HG03469 (cell line): ENCODE measurements around the gene MGAT5.

Source experiments
- ATAC-seq: cut with Tn5 transposase; IDR thresholded peaks from one replicate; pipeline ENCODE4 v1.9.1; 2021; ENCODE audit warnings: mild to moderate bottlenecking, moderate library complexity, moderate number of reproducible peaks; ENCODE audit not compliant: unreplicated experiment

MGAT5 gene

DNA sequence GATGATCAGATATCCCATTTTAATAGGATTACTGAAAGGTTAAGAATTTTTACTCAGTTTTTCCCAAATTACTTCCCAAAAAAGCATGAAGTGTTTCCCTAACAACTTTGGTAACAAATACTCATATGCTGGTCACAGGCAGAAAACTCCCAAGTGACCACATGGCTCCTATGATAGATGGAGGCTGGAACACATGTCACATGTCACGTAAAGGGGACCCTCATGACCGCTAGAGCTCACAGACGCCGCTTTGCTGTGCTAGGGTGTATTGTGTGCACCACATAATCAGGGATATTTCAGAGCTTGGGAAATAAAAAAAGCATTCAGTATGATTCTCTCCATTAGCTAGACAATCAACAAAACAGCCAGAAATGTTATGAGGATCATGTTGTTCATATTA is 236.7 kb downstream of the MGAT5 start:
- no peak for ATAC-seq

DNA sequence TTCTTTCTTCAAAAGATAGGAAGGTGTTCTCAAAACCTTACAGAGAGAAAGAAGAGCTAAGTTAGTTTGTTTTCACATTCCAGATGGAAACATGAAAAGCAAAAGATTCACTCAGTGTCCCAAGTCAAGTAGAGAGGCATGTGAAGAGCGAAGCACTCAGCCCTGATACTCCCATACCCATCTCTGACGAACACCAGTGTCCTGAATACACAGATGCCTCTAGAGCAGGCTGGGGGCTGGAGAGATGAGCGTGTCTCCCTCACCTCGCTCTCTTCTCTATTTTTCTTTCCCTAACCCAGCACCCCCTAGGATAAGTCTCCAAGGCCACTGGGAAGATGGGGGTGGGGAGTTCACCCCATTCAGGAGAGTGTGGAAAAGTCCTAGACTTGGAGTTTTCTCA is 237.2 kb downstream of the MGAT5 start:
- no peak for ATAC-seq

DNA sequence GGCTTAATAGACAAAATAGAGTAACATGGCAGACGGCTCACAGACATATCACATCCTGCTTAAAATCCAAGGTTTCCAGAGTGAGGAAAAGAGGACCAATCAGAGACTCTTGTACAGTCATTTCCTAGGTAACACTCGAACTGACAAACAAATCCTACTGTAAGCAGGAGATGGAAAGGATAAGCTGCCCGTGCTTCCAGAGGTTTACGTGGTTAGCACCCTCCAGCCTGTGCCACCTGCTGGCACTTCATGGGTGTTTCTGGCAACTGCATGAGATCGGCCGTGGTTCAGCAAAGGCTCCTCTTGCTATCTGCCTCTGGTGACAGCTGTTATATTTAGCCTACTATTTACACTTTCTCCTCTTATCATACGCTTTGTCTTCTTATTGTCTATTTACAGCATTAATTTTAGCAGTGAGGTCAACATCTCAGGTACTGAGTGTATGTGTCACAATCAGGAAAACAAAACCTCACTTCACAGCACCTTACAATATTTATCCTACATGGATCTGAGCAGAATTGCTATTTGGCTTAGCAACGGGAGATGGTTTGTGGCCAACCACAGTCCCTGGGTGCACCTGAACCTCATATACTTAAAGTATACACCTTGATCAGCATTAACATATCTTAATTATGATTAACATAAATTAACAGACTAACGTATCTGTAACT is 238.0 kb downstream of the MGAT5 start:
- ATAC-seq: no peak

DNA sequence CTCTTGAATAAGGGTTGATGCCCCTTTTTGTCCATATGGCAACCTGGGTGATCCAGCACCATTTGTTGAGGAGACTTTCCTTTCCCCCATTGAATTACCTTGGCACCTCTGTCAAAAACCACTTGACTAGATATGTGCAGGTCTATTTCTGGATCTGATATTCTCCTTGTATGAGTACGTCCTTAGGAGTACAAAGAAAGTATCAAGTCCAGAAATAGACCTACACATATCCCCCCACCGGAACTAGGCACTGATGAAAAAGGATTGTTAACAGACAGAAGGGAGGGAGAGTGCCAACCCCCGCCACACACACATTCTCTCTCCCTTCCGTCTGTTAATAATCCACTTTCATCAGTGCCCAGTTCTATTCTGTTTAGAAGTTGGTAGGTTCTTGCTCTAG is 239.9 kb downstream of the MGAT5 start:
- no peak for ATAC-seq

DNA sequence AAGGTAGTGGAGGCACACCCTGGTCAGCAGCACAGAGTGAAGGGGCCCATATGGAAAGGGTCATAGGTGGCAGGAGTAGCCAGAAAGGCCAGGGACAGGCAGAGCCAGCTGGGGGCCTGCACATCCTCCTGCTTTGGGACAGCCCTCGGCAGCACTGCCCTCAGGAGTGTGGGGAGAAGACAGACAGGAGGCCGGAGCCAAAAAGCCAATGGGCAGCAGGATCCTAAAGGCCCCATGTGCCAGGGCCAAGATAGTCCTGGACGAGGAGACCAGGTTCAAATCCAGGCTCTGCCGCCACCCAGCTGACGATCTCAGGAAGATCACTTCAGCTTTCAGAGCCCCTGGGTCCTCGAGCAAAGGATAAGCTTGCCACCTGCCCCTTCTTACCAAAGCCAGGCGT is 244.8 kb downstream of the MGAT5 start:
- no peak for ATAC-seq

DNA sequence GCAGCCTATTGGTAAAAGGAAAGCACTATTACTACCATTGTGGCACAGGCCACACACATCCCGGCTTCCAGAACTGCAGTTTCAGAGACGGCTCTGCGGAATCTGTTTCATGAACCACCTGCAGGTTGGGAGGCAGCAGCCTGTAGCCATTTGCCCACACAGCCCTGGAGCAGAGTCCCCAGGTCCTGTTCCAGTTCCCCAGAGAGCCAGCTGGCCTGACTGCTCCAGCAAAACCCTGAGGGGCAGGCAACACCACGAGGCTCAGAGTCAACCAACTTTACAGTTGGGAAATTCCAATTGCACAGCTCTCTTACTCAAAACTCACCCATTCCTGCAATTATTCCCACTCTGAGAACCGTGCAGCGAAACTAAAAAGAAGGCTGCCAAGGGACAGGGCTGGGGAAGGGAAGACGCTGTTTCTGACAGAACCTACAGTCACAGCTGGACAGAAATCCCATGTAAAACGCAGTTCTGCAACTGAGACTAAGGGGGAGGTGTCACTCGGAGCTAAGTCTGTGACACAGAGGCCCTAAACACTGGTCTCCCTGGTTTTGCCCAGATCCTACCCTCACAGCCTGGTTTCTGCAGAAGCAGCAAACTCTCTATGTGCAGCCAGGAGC is 245.5 kb downstream of the MGAT5 start:
- no peak for ATAC-seq

DNA sequence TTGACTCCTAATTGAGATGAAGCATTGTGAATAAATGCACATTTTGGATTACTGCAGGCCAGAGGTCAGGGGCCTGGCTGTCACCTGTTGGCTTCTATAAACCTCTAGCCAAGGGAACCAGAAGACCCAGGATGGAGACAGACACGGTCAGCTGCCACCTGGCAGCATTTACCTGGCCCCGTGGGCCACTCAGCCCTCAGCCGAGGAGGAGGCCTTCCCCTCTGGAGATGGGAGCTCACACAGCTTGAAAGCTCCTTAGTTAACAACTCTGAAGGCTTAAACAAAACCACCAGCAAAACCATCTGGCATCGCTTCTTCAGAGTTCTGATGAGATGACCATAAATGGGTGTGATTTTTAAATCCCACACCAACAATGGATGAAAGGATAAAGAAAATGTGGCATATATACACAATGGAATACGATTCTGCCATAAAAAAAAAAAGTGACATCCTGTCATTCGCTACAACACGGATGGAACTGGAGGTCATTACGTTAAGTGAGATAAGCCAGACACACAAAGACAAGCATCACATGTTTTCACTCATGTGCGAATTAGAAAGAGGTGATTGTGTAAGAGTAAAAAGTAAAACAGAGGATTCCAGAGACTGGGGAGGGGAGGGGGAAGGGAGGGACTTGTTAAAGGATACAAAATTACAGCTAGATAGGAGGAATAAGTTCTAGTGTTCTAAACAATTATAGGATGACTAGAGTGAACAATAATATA is 246.5 kb downstream of the MGAT5 start:
- no peak for ATAC-seq

DNA sequence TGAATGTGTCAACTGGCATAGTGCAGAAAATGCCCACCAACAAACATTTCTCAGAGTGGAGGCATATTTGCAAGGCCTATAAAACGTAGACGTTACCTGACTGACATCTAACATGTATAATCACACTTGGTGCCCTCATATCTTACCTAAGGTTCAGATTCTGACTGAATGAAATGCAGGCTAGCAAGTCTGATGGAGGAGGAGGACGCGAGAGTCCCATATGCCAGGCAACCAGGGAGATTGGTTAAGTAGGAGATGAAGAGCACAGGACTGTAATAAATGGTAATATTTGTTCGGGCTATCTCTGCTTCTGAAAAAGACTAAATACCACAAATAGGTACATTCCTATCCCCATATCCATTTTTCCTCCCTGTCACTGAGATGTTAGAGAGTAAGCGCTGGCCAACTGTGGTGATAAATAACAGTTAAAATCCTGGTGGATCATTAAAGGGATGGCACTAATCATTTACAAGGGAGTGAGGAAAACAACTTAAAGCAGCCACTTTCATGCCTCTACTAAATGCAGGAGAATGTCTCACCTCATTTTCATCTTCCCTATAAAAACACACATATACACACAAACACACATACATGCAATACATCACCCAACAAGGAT is 247.7 kb downstream of the MGAT5 start:
- ATAC-seq: no peak

DNA sequence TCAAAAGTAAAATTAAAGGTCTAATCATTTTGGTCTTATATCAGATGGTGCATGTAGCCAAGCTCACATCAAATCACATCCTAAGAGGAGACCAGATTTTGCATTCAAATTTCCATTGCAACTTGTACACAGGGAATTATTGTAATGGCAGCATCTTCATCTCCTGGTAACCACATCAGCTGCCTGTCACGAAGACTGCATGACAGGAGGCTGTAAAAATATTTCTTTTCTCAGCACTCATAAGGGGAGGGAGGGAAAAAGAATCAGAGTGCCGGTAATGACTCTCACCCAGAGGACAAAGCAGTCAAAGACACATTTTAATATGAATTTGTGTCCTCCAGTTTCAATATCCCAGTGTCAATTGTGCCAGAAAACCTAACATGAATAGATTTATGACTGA is 248.2 kb downstream of the MGAT5 start:
- ATAC-seq: no peak
